HG02885 (cell line): Measurements from ENCODE around the gene SMIM13.

ENCODE experiments used
- ATAC-seq: cut with Tn5 transposase; IDR thresholded peaks from one replicate; pipeline ENCODE4 v1.9.1; 2021; ENCODE audit warnings: mild to moderate bottlenecking; ENCODE audit not compliant: unreplicated experiment, poor library complexity

SMIM13 gene

DNA sequence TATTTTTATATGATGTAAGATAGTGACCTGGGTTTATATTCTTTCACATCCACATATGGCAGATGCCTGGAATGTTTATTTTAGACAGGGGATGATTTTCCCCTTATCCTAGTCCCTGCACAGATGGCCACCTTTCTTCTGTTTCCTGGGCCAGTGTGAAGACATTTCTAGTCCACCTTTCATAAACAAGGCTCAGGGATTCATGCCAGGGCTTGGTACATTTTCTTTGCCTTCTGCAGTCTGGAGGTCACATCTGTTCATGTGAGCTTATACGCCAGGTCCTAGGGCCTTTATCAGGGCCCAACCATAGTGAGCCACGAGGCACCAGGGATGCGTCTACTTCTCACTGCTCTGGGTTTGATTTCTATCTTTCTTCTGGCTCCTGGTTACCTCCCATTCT lies 55.9 kb downstream of the SMIM13 start:
- no peak for ATAC-seq

DNA sequence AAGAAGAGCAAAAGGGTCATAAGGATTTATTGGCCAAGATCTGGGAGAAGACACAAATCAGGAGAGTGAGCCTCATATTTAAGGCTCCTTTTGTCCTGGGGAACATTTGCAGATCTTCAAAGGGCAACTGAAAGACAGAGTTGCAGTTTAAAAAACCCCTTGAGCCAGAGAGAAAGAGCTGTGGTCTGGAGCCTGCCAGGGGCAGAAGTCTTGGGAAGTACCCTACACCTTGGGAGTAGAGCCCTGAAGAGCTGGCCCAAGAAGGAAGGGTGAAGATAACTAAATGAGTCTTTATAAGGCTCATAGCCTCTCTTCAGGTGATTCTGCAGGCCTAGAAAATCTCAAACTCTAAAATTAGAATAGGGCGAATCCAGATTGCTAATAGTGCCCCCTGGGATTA lies 57.9 kb downstream of the SMIM13 start:
- no peak for ATAC-seq

- no peak for ATAC-seq
These were observed 58.9 kb downstream of the SMIM13 start for GRCh38 chr6:11152581-11152980.

GRCh38 chr6:11153447-11153846 lies 59.8 kb downstream of the SMIM13 start:
- ATAC-seq, result no peak

- ATAC-seq, result no peak
These were observed 62.0 kb downstream of the SMIM13 start for GRCh38 chr6:11155589-11155988.

GRCh38 chr6:11160199-11160598 lies 66.6 kb downstream of the SMIM13 start:
- no peak for ATAC-seq

GRCh38 chr6:11161031-11161956 lies 67.7 kb downstream of the SMIM13 start:
- ATAC-seq, result no peak

DNA sequence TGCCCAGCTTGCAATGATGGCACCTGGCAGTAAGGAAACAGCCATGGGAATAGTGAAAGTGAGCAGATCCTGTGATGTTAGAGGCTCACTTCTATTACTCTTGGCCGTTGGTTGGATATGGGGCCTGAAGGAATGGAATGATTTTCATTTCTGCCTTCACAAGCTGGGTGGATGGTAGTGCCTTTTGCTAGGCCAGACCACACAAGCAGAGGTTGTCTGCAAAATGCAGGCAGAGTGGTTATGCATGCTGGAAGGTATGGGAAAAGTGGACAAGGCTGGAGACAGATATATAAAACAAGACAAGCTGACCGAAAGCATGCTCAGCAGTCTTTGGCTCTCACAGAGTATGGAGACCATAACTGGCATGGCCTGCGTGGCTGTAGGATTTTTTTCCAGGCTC lies 68.6 kb downstream of the SMIM13 start:
- no peak for ATAC-seq

GRCh38 chr6:11163932-11164331 lies 70.3 kb downstream of the SMIM13 start:
- ATAC-seq, result peak; percentile 62

DNA sequence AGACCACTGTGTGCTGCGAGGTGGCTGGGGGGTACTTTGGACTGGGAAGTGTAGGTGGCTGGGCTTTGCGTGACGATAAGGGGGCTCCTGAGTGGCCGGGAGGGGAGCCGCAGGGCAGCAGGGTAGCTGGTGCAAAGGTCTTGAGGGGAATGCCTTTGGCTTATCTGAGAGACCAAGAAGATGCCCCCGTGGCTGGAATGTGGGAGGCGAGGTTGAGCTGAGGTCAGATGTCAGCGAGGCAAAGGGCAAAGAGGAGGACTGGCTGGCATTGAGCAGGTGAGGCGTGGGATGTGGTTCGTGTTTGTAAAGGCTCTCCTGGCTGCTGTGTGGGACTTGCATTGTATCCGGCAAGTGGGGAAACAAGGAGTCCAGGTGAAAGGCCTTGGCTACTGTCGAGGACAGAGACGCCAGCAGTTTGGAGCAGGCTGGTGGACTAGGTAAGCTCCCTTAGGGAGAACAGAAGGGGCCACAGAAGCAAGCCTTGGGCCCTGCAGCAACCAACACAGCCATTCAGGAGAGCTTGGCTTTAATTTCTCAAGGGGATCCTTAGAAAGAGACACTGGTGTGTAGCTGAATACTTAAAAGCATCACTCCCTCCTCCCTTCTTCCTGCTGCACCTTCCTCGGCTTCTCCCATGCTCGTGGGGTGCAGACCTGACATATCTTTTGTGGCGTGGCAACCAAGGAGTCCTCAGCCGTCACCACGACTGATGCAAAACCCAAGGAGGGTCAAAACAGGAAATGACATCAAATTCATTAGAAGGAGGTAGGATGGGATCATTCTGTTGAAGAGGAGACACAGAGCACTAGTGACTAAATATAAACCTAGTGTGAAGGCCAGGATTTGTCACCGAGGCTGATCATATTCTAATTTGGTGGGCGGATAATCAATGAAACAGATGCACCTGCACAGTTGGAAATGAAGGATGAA lies 71.3 kb downstream of the SMIM13 start:
- ATAC-seq, result no peak

GRCh38 chr6:11166948-11167347 lies 73.3 kb downstream of the SMIM13 start:
- ATAC-seq, result no peak

DNA sequence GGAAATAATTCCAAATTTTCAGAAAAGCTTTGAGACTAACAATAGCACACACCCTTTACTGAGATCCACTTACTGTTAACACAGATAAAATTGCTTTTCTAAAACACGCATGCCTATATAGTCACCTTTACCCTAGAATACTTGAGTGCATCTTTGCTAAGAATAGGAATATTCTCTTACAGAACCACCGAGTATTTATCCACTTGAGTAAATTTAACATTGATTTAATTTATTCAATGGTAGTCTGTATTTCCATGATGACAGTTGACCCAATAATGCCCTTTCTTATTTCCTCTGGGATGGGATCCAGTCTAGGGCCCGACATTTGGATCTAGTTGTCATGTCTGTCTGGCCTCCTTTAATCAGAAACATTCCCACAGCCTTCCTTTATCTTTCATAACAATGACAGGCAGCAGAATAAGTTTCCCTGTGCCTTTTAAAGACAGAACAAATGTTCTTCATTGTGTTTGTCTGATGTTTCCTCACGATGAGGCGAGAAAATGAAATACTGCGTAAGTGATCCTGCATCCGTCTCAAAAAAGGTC lies 74.5 kb downstream of the SMIM13 start:
- ATAC-seq, result no peak

- no peak for ATAC-seq
These were observed 78.3 kb downstream of the SMIM13 start for GRCh38 chr6:11171952-11172351.

- ATAC-seq, result peak; percentile 59
These were observed 79.1 kb downstream of the SMIM13 start for GRCh38 chr6:11172501-11173327.

DNA sequence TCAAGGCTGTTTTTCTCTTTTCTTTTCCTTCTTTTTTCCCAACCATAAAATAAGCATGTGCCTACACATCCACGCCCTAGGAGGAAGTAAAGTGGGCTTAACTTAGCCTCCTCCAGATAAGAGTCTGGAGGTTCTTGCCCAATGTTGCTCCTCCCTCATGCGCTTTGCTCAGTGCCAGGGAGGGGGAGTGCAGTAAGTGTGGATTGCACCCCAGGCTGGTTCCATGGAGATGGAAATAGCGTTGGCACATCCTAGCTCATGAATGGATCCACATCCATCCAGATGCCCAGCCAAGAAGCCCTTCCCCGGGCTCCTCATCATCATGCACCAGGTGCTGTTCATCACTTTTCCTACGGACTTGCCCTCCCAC lies 80.6 kb downstream of the SMIM13 start:
- ATAC-seq, result no peak

- ATAC-seq, result no peak
These were observed 83.6 kb downstream of the SMIM13 start for GRCh38 chr6:11177271-11177670.

DNA sequence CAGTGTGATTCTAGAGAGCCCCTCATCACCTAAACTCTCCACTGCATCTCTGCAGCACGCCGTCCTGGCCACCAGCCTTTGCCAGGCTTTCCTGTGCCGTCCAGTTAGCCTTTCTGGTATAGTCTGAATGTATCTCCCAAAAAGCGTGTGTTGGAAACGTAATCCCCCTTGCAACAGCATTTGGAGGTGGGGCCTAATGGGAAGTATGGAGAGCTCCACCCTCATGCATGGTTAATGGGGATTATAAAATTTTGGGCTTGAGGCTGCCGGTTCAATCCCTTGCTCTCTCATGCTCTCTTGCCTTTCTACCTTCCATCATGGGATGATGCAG lies 85.4 kb downstream of the SMIM13 start:
- ATAC-seq, result no peak

DNA sequence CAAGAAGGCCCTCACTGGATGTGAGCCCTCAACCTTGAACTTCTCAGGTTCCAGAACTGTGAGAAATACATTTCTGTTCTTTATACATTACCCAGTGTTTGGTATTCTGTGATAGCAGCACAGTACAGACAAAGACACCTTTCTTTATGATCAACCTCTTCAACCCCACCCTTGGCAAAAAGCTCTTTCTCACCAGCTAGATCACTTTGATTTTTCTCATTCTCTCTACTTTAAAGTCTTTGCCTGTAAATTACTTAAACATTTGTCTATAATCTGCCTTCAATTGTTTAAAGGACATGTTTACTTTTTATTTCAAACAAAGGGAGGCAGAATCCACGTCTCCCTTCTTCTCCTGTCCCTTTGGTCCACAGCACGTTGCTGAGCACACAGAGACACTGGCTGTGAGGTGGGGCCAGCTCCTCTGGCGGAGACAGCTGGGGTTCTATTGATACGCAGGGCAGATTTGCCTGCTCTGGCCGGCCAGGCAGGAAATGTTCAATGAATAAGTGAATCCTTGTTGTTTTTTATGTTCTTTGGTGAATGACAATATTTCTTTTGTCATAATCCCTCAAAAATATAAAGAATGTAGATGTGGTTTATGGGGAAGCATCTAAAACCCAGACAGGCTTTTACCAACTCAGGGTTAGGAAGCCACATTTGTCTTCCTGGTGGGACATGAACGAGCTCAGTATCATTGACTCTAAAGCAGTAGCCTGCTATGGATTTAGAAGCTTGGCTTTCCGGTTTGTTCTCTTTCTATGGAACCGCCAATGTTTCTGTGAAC lies 86.0 kb downstream of the SMIM13 start:
- no peak for ATAC-seq

- ATAC-seq, result no peak
These were observed 88.0 kb downstream of the SMIM13 start for GRCh38 chr6:11181478-11182136.
